Endothelial cell of umbilical vein (primary cell): ENCODE data around the gene EMCN. TPM values are rescaled to one million over a fixed set of nuclear protein-coding genes. Genes with fewer than 3 reads are reported as not detected.

Experiments
- BruUV-seq: library from RNA; stranded (reverse); fragments of 400-500 nt; replicated peaks from 2 replicates; lab custom pipeline; 2021; lab: Mats Ljungman, UMichigan
- CTCF ChIA-PET: fragments of 300-600, 350-600 bp; sonication (Branson Sonifier 250); formaldehyde crosslinking; loops from one replicate; lab custom pipeline; 2021; ENCODE audit warnings: antibody characterized with exemption, inconsistent platforms; lab: Charles Lee
- POLR2A ChIA-PET: fragments of 300-600, 350-600 bp; sonication (Branson Sonifier 250); formaldehyde crosslinking; loops from one replicate; lab custom pipeline; 2021; ENCODE audit warnings: antibody characterized with exemption, inconsistent platforms; lab: Charles Lee
- DNase-seq: peaks from one replicate; pipeline ENCODE4 v3.0.0-alpha.2; 2011; ENCODE audit warnings: low read depth, low spot score
- FAIRE-seq: peaks from 2 replicates; lab custom pipeline; 2011; peaks lifted over from hg19 to GRCh38; lab: Jason Lieb, UNC
- H2AFZ ChIP-seq: 2 replicates; pipeline ENCODE4 v1.6.0; 2012; ENCODE audit warnings: low read depth, low read length, control low read depth, inconsistent platforms
- H3K27ac ChIP-seq: 2 replicates; pipeline ENCODE4 v1.5.1; 2011; ENCODE audit warnings: low read depth, mild to moderate bottlenecking, control low read depth, low read length, moderate library complexity; ENCODE audit not compliant: insufficient read depth
- H3K27me3 ChIP-seq, 2 experiments: 2 replicates each; pipeline versions ENCODE4 v1.6.0 to v1.6.1; 2011; ENCODE audit warnings: low read length in 2 of 2, mixed read lengths in 1 of 2; ENCODE audit not compliant: control insufficient read depth in 2 of 2, insufficient read depth in 2 of 2
- H3K36me3 ChIP-seq, 2 experiments: 2 replicates in 1 of 2; 3 replicates in 1 of 2; pipeline ENCODE4 v1.5.1; 2011; ENCODE audit warnings: low read length in 2 of 2, mild to moderate bottlenecking in 1 of 2, moderate library complexity in 1 of 2; ENCODE audit not compliant: control insufficient read depth in 2 of 2, insufficient read depth in 2 of 2; ENCODE audit errors: extremely low read depth in 1 of 2
- H3K4me1 ChIP-seq: 3 replicates; pipeline ENCODE4 v1.5.1; 2011; ENCODE audit warnings: mild to moderate bottlenecking, low read length; ENCODE audit not compliant: control insufficient read depth, insufficient read depth; ENCODE audit errors: extremely low read depth
- H3K4me2 ChIP-seq: 2 replicates; pipeline ENCODE4 v1.6.1; 2011; ENCODE audit warnings: low read length, control low read depth, mixed read lengths; ENCODE audit not compliant: insufficient read depth
- H3K4me3 ChIP-seq, 3 experiments: fragments of 200-600 bp in 1 of 3; sonication (generic), shearing (Covaris generic) in 1 of 3; replicated peaks in 1 of 3; 2 replicates each; pipeline ENCODE4 v1.5.1; 2011 to 2016; ENCODE audit warnings: control low read depth in 3 of 3, low read length in 3 of 3, mild to moderate bottlenecking in 2 of 3, inconsistent platforms in 1 of 3, low read depth in 1 of 3, moderate library complexity in 1 of 3; ENCODE audit not compliant: insufficient read depth in 1 of 3
- H3K79me2 ChIP-seq: 2 replicates; pipeline ENCODE4 v1.6.0; 2012; ENCODE audit warnings: low read length, inconsistent platforms; ENCODE audit not compliant: control insufficient read depth, insufficient read depth
- H3K9ac ChIP-seq: replicated peaks from 2 replicates; pipeline ENCODE3; 2011; ENCODE audit warnings: low read length, control low read depth; ENCODE audit not compliant: insufficient read depth; ENCODE audit errors: extremely low read depth
- H3K9me1 ChIP-seq: replicated peaks from 3 replicates; pipeline ENCODE4 v1.6.0; 2011; ENCODE audit warnings: mild to moderate bottlenecking, low read length; ENCODE audit not compliant: control insufficient read depth, insufficient read depth; ENCODE audit errors: extremely low read depth
- H3K9me3 ChIP-seq: replicated peaks from 2 replicates; pipeline ENCODE4 v1.5.1; 2012; ENCODE audit warnings: low read length, inconsistent platforms; ENCODE audit not compliant: control insufficient read depth, insufficient read depth
- H4K20me1 ChIP-seq: replicated peaks from 2 replicates; pipeline ENCODE3; 2011; ENCODE audit warnings: mild to moderate bottlenecking, low read length; ENCODE audit not compliant: control insufficient read depth, insufficient read depth; ENCODE audit errors: extremely low read depth
- EZH2 ChIP-seq: IDR thresholded peaks from 2 replicates; pipeline ENCODE4 v1.6.1; 2012; ENCODE audit warnings: borderline replicate concordance, low read depth, mild to moderate bottlenecking, moderate library complexity, low read length, inconsistent platforms; ENCODE audit not compliant: severe bottlenecking
- FOS ChIP-seq: IDR thresholded peaks from 2 replicates; pipeline ENCODE4 v1.6.1; 2011; ENCODE audit warnings: mild to moderate bottlenecking, low read length, moderate library complexity, borderline replicate concordance; ENCODE audit not compliant: insufficient read depth
- GATA2 ChIP-seq: IDR thresholded peaks from 2 replicates; pipeline ENCODE4 v1.7.0; 2011; ENCODE audit warnings: low read depth, mild to moderate bottlenecking, moderate library complexity, mixed read lengths, low read length; ENCODE audit not compliant: insufficient read length, insufficient read depth
- JUN ChIP-seq: IDR thresholded peaks from 2 replicates; pipeline ENCODE4 v1.6.1; 2011; ENCODE audit warnings: borderline replicate concordance, low read depth; ENCODE audit not compliant: insufficient read length, insufficient read depth
- MYC ChIP-seq: IDR thresholded peaks from one replicate; pipeline ENCODE4 v1.6.1; 2011; ENCODE audit warnings: mild to moderate bottlenecking, low read depth, low read length
- POLR2A ChIP-seq: IDR thresholded peaks from 2 replicates; pipeline ENCODE4 v1.6.1; 2012; ENCODE audit warnings: low read depth, mild to moderate bottlenecking, control low read depth, low read length
- POLR2AphosphoS5 ChIP-seq: IDR thresholded peaks from 2 replicates; pipeline ENCODE4 v1.6.1; 2012; ENCODE audit warnings: low read depth, mild to moderate bottlenecking, control low read depth, low read length, moderate library complexity; ENCODE audit not compliant: insufficient read depth
- dilution Hi-C: fragments of 300-500 bp; cut with MboI; formaldehyde crosslinking; loops from one replicate; pipeline ENCODE4 v1.15.0; 2019; ENCODE audit warnings: low sequenced_read_pairs; ENCODE audit not compliant: extremely low pct_ligation_motif_present
- intact Hi-C: fragments of 100-400 bp; cut with micrococcal nuclease; formaldehyde crosslinking; loops from one replicate; pipeline ENCODE4 v1.10.0; 2022
- polyA plus RNA-seq, 4 experiments: library from polyadenylated mRNA; depleted of rRNA in 3 of 4; stranded (reverse) in 3 of 4; unstranded in 1 of 4; fragments of >200 nt; gene quantifications; 2 replicates each; pipeline versions ENCODE4 v1.2.1 to v1.2.3, GENCODE V29; 2011 to 2012; ENCODE audit warnings: missing spikeins in 1 of 4
- total RNA-seq: library from RNA; stranded (reverse); gene quantifications from 2 replicates; pipeline ENCODE4 v1.2.3, GENCODE V29; 2021
- TF ChIP-seq, protein P1 (sequence below): IDR thresholded peaks from 2 replicates; pipeline ENCODE4 v1.6.1; 2011; ENCODE audit not compliant: insufficient read depth, insufficient read length
- TF ChIP-seq, protein P2 (sequence below), 2 donors: IDR thresholded peaks; 1 replicate in 1 of 2; 2 replicates in 1 of 2; pipeline ENCODE4 v1.5.1; 2011; ENCODE audit warnings: low read length in 2 of 2, mild to moderate bottlenecking in 2 of 2, moderate library complexity in 2 of 2, control low read depth in 1 of 2, inconsistent platforms in 1 of 2, low read depth in 1 of 2; ENCODE audit not compliant: insufficient read depth in 1 of 2; ENCODE audit errors: extremely low read depth in 1 of 2

Gene EMCN
- total and polyA plus RNA-seq, 2 donors (not counting 3 experiments of a cell fraction or from before 2014, with no cell fraction given): 51.6 to 97.3 TPM

DNA sequence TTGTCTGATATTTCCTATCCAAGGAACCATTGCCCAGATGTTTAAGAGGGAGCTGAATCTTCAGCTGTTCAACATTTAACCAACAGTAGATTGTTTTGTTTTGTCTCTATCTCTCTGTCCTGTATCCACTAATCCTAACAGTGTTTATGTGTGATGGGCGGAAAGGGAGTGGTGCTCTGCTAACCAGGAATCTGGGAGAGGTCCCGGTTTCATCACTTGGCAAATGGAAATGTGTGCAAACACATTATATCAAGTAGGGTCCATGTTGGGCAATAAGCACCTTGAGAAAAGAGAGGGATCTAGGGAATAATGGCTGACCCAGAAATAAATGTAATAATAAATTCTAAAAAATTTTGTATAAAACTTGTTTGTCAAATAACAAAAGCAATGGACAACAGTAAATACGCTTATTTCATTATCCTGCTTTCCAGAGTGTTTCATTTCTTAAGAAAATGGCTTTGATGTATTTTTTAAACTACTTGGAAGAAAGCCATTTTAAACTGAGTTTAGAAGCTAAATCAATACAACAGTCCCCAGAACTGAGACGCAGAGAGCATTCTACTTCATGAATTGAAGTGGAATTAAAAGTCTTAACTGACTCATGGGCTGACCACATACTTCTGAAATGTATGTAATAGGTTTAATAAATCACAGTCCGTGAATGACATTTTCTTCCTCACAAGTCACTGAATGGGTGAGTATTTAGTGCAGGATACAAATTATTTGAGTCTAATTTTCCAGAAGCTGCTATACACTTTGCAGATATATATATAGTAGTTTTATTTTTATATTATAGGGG lies 55.8 kb downstream of the EMCN start:
- no peaks in the 10 kb centered on the region for H3K27me3 ChIP-seq
- no peak overlapping the region for H3K4me2 ChIP-seq
- no peak overlapping the region for H3K9ac ChIP-seq
- no peaks in the 10 kb centered on the region for H3K9me3 ChIP-seq
- no TSS peak for BruUV-seq
- H3K79me2 ChIP-seq: no peaks in the 10 kb centered on the region
- H3K36me3 ChIP-seq: peaks cover 3 to 6% of the 10 kb centered on the region in 2 experiments
- ChIA-PET POLR2A (no interaction called here), CTCF (no interaction called here)
- DNase-seq (no peak), FAIRE-seq (no peak)
- H4K20me1 ChIP-seq: peaks cover 4% of the 10 kb centered on the region
- dilution Hi-C loops (no loop called here), intact Hi-C loops (no loop called here)
- TF ChIP-seq MYC (no peak), POLR2AphosphoS5 (no peak), POLR2A (no peak), GATA2 (no peak), FOS (no peak), JUN (no peak), EZH2 (no peak)
- TF ChIP-seq, protein P1, sequence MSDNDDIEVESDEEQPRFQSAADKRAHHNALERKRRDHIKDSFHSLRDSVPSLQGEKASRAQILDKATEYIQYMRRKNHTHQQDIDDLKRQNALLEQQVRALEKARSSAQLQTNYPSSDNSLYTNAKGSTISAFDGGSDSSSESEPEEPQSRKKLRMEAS: no peak
- TF ChIP-seq, protein P2, sequence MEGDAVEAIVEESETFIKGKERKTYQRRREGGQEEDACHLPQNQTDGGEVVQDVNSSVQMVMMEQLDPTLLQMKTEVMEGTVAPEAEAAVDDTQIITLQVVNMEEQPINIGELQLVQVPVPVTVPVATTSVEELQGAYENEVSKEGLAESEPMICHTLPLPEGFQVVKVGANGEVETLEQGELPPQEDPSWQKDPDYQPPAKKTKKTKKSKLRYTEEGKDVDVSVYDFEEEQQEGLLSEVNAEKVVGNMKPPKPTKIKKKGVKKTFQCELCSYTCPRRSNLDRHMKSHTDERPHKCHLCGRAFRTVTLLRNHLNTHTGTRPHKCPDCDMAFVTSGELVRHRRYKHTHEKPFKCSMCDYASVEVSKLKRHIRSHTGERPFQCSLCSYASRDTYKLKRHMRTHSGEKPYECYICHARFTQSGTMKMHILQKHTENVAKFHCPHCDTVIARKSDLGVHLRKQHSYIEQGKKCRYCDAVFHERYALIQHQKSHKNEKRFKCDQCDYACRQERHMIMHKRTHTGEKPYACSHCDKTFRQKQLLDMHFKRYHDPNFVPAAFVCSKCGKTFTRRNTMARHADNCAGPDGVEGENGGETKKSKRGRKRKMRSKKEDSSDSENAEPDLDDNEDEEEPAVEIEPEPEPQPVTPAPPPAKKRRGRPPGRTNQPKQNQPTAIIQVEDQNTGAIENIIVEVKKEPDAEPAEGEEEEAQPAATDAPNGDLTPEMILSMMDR (IDR thresholded peaks at IDR 0.05; ENCODE audit: extremely low read depth in 1 of 2, insufficient read depth in 1 of 2, low read depth in 1 of 2, low read length in 2 of 2): no peak
- H3K4me1 ChIP-seq: no peaks in the 10 kb centered on the region
- H3K4me3 ChIP-seq: no peak overlapping the region
- H3K9me1 ChIP-seq: no peaks in the 10 kb centered on the region
- no peak overlapping the region for H2AFZ ChIP-seq
- no peak overlapping the region for H3K27ac ChIP-seq
